Adipose tissue (tissue), 3 donors: ENCODE results near the gene ZNF254. TPM values are rescaled to one million over a fixed set of nuclear protein-coding genes. Genes with fewer than 3 reads are reported as not detected.
"Not testable (repeated sequence)": the region's sequence is repeated elsewhere in the genome, so short reads cannot be mapped to it uniquely, and the experiment has no call there.

Experiments used
- H3K27ac ChIP-seq: one replicate; pipeline ENCODE4 v1.5.1; 2013; ENCODE audit warnings: low read depth, low read length
- WGBS, 3 donors: extraction: QIAGEN DNeasy Blood & Tissue Kit; methylation state at CpG; one replicate each; pipeline ENCODE4 v1.1.7; 2013; 5-methylcytosine and 5-hydroxymethylcytosine counted together
- polyA plus RNA-seq, 3 donors: library from polyadenylated mRNA; stranded (reverse); fragments of 200-250 nt; gene quantifications; one replicate each; pipeline ENCODE4 v1.2.3, GENCODE V29; 2013
- donor health status: healthy with polysubstance abuse.
- donor health status: Bipolar disorder and iron deficiency.
- donor health status: healthy.

Gene ZNF254
- polyA plus RNA-seq: 1 to 10 TPM; 3.7 to 4.2 (median 3.7) TPM

GRCh38 chr19:24086974-24087595 lies at the start of gene ZNF254:
TSS of gene ZNF254 (plus strand) at chr19:24087187. CDS start at chr19:24087308, 121 bp downstream.
- H3K27ac ChIP-seq: peak within 1 kb of the TSS; percentile 88
- 0% methylated on average over 21 to 23 of the region's 23 CpGs for WGBS, 3 donors

GRCh38 chr19:24040621-24041020 lies 46.4 kb upstream of the ZNF254 start:
- WGBS, 3 donors: 90 to 97% (median 92%) methylated on average over 3 of the region's 3 CpGs

GRCh38 chr19:24041326-24041725 lies 45.7 kb upstream of the ZNF254 start:
- WGBS, 3 donors: 94 to 100% (median 99%) methylated on average over 10 to 16 of the region's 32 CpGs
- not testable (repeated sequence) for H3K27ac ChIP-seq

More at GRCh38 chr19:24040621-24041020, 46.4 kb upstream of the ZNF254 start:
- H3K27ac ChIP-seq: no peak overlapping the region

GRCh38 chr19:24046550-24046949 lies 40.4 kb upstream of the ZNF254 start:
- WGBS, 3 donors: 77 to 100% (median 98%) methylated on average over 1 of the region's 1 CpG
- H3K27ac ChIP-seq: no peak overlapping the region

GRCh38 chr19:24048261-24048660 lies 38.7 kb upstream of the ZNF254 start:
- no peak overlapping the region for H3K27ac ChIP-seq
- 91 to 99% (median 97%) methylated on average over 10 of the region's 10 CpGs for WGBS, 3 donors

- no peak overlapping the region for H3K27ac ChIP-seq
- 70 to 100% (median 77%) methylated on average over 1 of the region's 1 CpG for WGBS, 3 donors
Measured at GRCh38 chr19:24049537-24049936, 37.5 kb upstream of the ZNF254 start.

GRCh38 chr19:24051516-24051915 lies 35.5 kb upstream of the ZNF254 start:
- WGBS, 3 donors: 98 to 99% (median 98%) methylated on average over 4 of the region's 4 CpGs
- H3K27ac ChIP-seq: no peak overlapping the region

GRCh38 chr19:24052811-24053210 lies 34.2 kb upstream of the ZNF254 start:
- no peak overlapping the region for H3K27ac ChIP-seq
- 78 to 86% (median 81%) methylated on average over 3 of the region's 3 CpGs for WGBS, 3 donors

GRCh38 chr19:24053601-24054000 lies 33.4 kb upstream of the ZNF254 start:
- WGBS, 3 donors: 86 to 96% (median 89%) methylated on average over 4 of the region's 4 CpGs
- H3K27ac ChIP-seq: no peak overlapping the region

GRCh38 chr19:24054044-24054935 lies 32.7 kb upstream of the ZNF254 start:
- no peak overlapping the region for H3K27ac ChIP-seq

GRCh38 chr19:24055548-24055947 lies 31.4 kb upstream of the ZNF254 start:
- no peak overlapping the region for H3K27ac ChIP-seq

More at GRCh38 chr19:24054044-24054935, 32.7 kb upstream of the ZNF254 start:
- WGBS, 3 donors: 62 to 84% (median 67%) methylated on average over 5 of the region's 5 CpGs

GRCh38 chr19:24057144-24057543 lies 29.8 kb upstream of the ZNF254 start:
- no peak overlapping the region for H3K27ac ChIP-seq
- 87 to 94% (median 88%) methylated on average over 5 of the region's 5 CpGs for WGBS, 3 donors

More at GRCh38 chr19:24055548-24055947, 31.4 kb upstream of the ZNF254 start:
- WGBS, 3 donors: 86 to 96% (median 91%) methylated on average over 3 of the region's 3 CpGs

GRCh38 chr19:24059563-24060295 lies 27.3 kb upstream of the ZNF254 start:
- H3K27ac ChIP-seq: no peak overlapping the region
- WGBS, 3 donors: 45 to 87% (median 79%) methylated on average over 2 of the region's 2 CpGs

- WGBS, 3 donors: 46 to 94% (median 85%) methylated on average over 2 of the region's 2 CpGs
- no peak overlapping the region for H3K27ac ChIP-seq
Measured at GRCh38 chr19:24060687-24061356, 26.2 kb upstream of the ZNF254 start.

GRCh38 chr19:24062190-24062589 lies 24.8 kb upstream of the ZNF254 start:
- no peak overlapping the region for H3K27ac ChIP-seq

- WGBS, 3 donors: 79 to 95% (median 84%) methylated on average over 5 of the region's 5 CpGs
- H3K27ac ChIP-seq: no peak overlapping the region
Measured at GRCh38 chr19:24063295-24063694, 23.7 kb upstream of the ZNF254 start.

GRCh38 chr19:24064175-24064574 lies 22.8 kb upstream of the ZNF254 start:
- no peak overlapping the region for H3K27ac ChIP-seq
- WGBS, 3 donors: 88 to 96% (median 90%) methylated on average over 1 of the region's 1 CpG

GRCh38 chr19:24065243-24065642 lies 21.7 kb upstream of the ZNF254 start:
- H3K27ac ChIP-seq: no peak overlapping the region
- WGBS, 3 donors: 37 to 97% (median 92%) methylated on average over 1 of the region's 1 CpG
